Measurements from ENCODE around the gene CDC123. TPM values are rescaled to one million over a fixed set of nuclear protein-coding genes. Genes with fewer than 3 reads are reported as not detected.

CDC123 gene
- polyA plus RNA-seq, 2 of the 4 experiments (the other 2 are of a cell fraction), result 164 to 195 TPM

- Histone ChIP-seq H3K4me3 (no peak overlapping the region), H3K4me2 (peak overlapping the region; percentile 84; the same call in 2 of the 3 replicates), H3K27ac (no peak overlapping the region), H3K9me3 (no peaks in the 10 kb centered on the region), H3K4me1 (peaks cover 28% of the 10 kb centered on the region)
- CTCF ChIA-PET, result interaction anchor here (0.6 to 1.0 kb wide), 4 partner anchors 10 to 1382 kb away, joined by 3 read pairs; no protein-coding TSS in a partner anchor
- no peak for FAIRE-seq
- POLR2A ChIA-PET, result no interaction called here
- no peak for ATAC-seq
- DNase-seq (ENCODE audit: low read depth in 1 of 2, low spot score in 1 of 2), result no peak
- TF ChIP-seq FOSL2 (IDR thresholded peaks at IDR 0.05), result no peak
- 0 out of 2 replicates have a peak, but pooled peaks have one; percentile 10 for TF ChIP-seq FOSL2 (CRISPR knock-in tag; IDR thresholded peaks at IDR 0.05)
- no peak for TF ChIP-seq TP53 (CRISPR knock-in tag; IDR thresholded peaks at IDR 0.05)
- TF ChIP-seq CEBPB (IDR thresholded peaks at IDR 0.05), result peak; percentile 52 to 61; a peak in 3 of 4 replicates
- 83% methylated on average over 5 of the region's 5 CpGs for WGBS (ENCODE audit: missing lambda C conversion rate)
These were observed 2.8 kb upstream of the CDC123 start for GRCh38 chr10:12193193-12193592.

- Histone ChIP-seq H3K4me1 (peaks cover 29% of the 10 kb centered on the region), H3K4me3 (peak overlapping the region; percentile 77), H3K9me3 (no peaks in the 10 kb centered on the region), H3K27ac (peak overlapping the region; percentile 87 to 94), H3K4me2 (peak overlapping the region; percentile 84)
- ATAC-seq, result peak in 1 of 2 experiments; percentile 39; a peak in 3 of 6 replicates
- CTCF ChIA-PET, result interaction anchor here (1.4 to 2.2 kb wide), 3 partner anchors 20 to 905 kb away, joined by 3 to 14 read pairs (median 3); partner anchors contain the start of gene OPTN
- DNase-seq (ENCODE audit: low read depth in 1 of 2, low spot score in 1 of 2), result peak in 1 of 2 experiments; percentile 38
- POLR2A ChIA-PET, result interaction anchor here (0.6 to 1.0 kb wide), 2 partner anchors 27 to 47 kb away, joined by 3 to 4 read pairs; no protein-coding TSS in a partner anchor
- no peak for FAIRE-seq
- TF ChIP-seq MYC (IDR thresholded peaks at IDR 0.05; ENCODE audit: borderline replicate concordance, low read length) (no peak), CEBPB (IDR thresholded peaks at IDR 0.05) (peak; percentile 58 to 77; a peak in 3 of 4 replicates)
- 8% methylated on average over 27 of the region's 27 CpGs for WGBS (ENCODE audit: missing lambda C conversion rate)
These were observed 1.2 kb upstream of the CDC123 start for GRCh38 chr10:12194752-12195271.

GRCh38 chr10:12195281-12195602, 746 bp upstream of the CDC123 start:
- DNase-seq (ENCODE audit: low read depth in 1 of 2, low spot score in 1 of 2) (no peak), ATAC-seq (peak; percentile 35 to 42), FAIRE-seq (no peak)
- ChIA-PET CTCF (interaction anchor here (1.1 to 2.2 kb wide), 4 partner anchors 20 to 905 kb away, joined by 3 to 14 read pairs (median 3); partner anchors contain the start of gene OPTN), POLR2A (interaction anchor here (0.9 to 1.3 kb wide), 5 partner anchors 17 to 713 kb away, joined by 3 to 5 read pairs (median 4); no protein-coding TSS in a partner anchor)
- peak overlapping the region; percentile 84 for H3K4me2 ChIP-seq
- TF ChIP-seq BCL3 (IDR thresholded peaks at IDR 0.05), result no peak
- H3K4me3 ChIP-seq, result peak overlapping the region; percentile 77
- peaks cover 29% of the 10 kb centered on the region for H3K4me1 ChIP-seq
- H3K9me3 ChIP-seq, result no peaks in the 10 kb centered on the region
- WGBS (ENCODE audit: missing lambda C conversion rate), result under 1% methylated on average over 12 of the region's 12 CpGs
- H3K27ac ChIP-seq, result peak overlapping the region; percentile 87 to 94

GRCh38 chr10:12196531-12197211, 683 bp downstream of the CDC123 start:
- FAIRE-seq (no peak), DNase-seq (ENCODE audit: low read depth in 1 of 2, low spot score in 1 of 2) (no peak), ATAC-seq (no peak; a peak in 1 of 6 replicates)
- POLR2A ChIA-PET, result interaction anchor here (0.6 to 1.3 kb wide), 5 partner anchors 32 to 840 kb away, joined by 3 to 5 read pairs (median 4); no protein-coding TSS in a partner anchor
- H3K4me3 ChIP-seq, result peak overlapping the region; percentile 77
- TF ChIP-seq CHD2 (IDR thresholded peaks at IDR 0.05; ENCODE audit: low read length, partially characterized antibody), result no peak
- TF ChIP-seq HOXB5 (CRISPR knock-in tag; IDR thresholded peaks at IDR 0.05), result no peak
- no peak for TF ChIP-seq CEBPB (IDR thresholded peaks at IDR 0.05)
- TF ChIP-seq TP53 (CRISPR knock-in tag; IDR thresholded peaks at IDR 0.05), result no peak
- no peak for TF ChIP-seq PHF8 (IDR thresholded peaks at IDR 0.05; ENCODE audit: borderline replicate concordance, low read depth)
- no peak for TF ChIP-seq KDM1A (IDR thresholded peaks at IDR 0.05; ENCODE audit: low read depth)
- H3K4me2 ChIP-seq, result peak overlapping the region; percentile 78
- no peaks in the 10 kb centered on the region for H3K9me3 ChIP-seq
- peaks cover 29% of the 10 kb centered on the region for H3K4me1 ChIP-seq
- H3K27ac ChIP-seq, result peak overlapping the region; percentile 87 to 94
- CTCF ChIA-PET, result interaction anchor here (0.8 to 2.2 kb wide), 4 partner anchors 18 to 514 kb away, joined by 3 to 14 read pairs (median 3); no protein-coding TSS in a partner anchor
- WGBS (ENCODE audit: missing lambda C conversion rate), result 3% methylated on average over 15 of the region's 15 CpGs

- WGBS (ENCODE audit: missing lambda C conversion rate), result 86% methylated on average over 2 of the region's 2 CpGs
- peak overlapping the region; percentile 78 for H3K4me2 ChIP-seq
- CTCF ChIA-PET, result interaction anchor here (0.7 to 0.9 kb wide), 2 partner anchors 16 to 24 kb away, joined by 3 to 6 read pairs; no protein-coding TSS in a partner anchor
- H3K9me3 ChIP-seq, result no peaks in the 10 kb centered on the region
- peaks cover 26% of the 10 kb centered on the region for H3K4me1 ChIP-seq
- no peak for FAIRE-seq
- no peak overlapping the region for H3K4me3 ChIP-seq
- no peak for DNase-seq (ENCODE audit: low read depth in 1 of 2, low spot score in 1 of 2)
- H3K27ac ChIP-seq, result no peak overlapping the region
- POLR2A ChIA-PET, result no interaction called here
- ATAC-seq, result no peak
- TF ChIP-seq ZFP36 (IDR thresholded peaks at IDR 0.05; ENCODE audit: borderline replicate concordance, partially characterized antibody) (no peak), REST (IDR thresholded peaks at IDR 0.05) (no peak), HDAC2 (IDR thresholded peaks at IDR 0.05) (no peak), NFE2L2 (conservative IDR thresholded peaks at IDR 0.05; ENCODE audit: low read length) (no peak), SMC3 (IDR thresholded peaks at IDR 0.05) (no peak), ESRRA (IDR thresholded peaks at IDR 0.05; ENCODE audit: borderline replicate concordance, low read length) (no peak), RFX5 (IDR thresholded peaks at IDR 0.05) (no peak), POLR2A (IDR thresholded peaks at IDR 0.05; ENCODE audit: low read length) (no peak), POLR2AphosphoS2 (conservative IDR thresholded peaks at IDR 0.05; ENCODE audit: low read length) (no peak), USF2 (IDR thresholded peaks at IDR 0.05) (no peak)
These were observed 2.2 kb downstream of the CDC123 start for GRCh38 chr10:12198156-12198555.
